Lung microvascular endothelial cell (primary cell): ENCODE results near the gene PELI2. TPM values are rescaled to one million over a fixed set of nuclear protein-coding genes. Genes with fewer than 3 reads are reported as not detected.

ENCODE experiments used
- DNase-seq, 2 donors: peaks; one replicate each; pipeline versions ENCODE4 v3.0.0 to v3.0.0-alpha.2; 2010; ENCODE audit warnings: low read depth in 2 of 2
- total RNA-seq: library from RNA; depleted of rRNA; stranded (reverse); fragments of >200 nt; gene quantifications from 2 replicates; pipeline ENCODE4 v1.2.1, GENCODE V29; 2014

Gene PELI2
- total RNA-seq, 1 donor from 2014 or later = 17.5 TPM

DNA sequence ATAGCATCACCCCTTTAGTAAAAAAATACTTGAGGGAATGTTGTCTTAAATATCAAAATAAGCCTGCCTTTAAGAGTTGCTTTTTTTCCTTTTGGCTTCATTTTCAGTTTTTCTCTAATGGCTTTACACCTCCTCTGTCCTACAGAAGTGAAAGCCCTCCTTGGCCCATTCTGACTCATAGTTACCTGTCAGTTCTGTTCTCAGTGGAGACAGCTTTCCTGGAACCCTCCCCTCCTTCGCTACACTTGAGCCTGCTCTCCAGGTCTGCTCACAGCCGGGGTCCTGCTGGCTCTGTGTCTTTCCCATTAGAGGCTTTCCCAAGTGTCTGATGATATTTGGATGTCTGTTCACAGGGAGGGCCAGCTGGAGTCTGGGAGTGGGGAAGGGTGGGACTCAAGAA is 84.0 kb downstream of the PELI2 start:
- no peak for DNase-seq

- DNase-seq = no peak
These were observed 87.7 kb downstream of the PELI2 start for GRCh38 chr14:56205881-56206280.

DNA sequence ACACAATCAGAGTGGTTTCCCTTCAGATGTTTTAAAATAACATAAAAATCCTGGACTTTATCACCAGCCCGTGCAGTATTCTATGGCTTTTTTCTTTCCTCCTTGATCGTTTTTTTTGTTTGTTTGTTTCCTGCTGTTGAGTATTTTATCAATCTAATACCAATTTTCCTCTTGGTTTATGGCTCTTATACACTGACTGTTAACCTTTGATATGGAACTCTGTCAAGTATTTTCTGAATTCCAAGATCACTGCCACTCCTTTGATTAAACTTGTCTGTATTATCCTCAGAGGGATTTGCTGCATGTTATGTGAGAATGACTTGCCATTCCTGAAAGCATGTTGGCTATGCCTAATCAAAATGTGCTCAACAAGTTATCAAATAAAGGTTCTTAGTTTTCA is 88.4 kb downstream of the PELI2 start:
- no peak for DNase-seq

- DNase-seq = no peak
These were observed 89.5 kb downstream of the PELI2 start for GRCh38 chr14:56207626-56208292.

DNA sequence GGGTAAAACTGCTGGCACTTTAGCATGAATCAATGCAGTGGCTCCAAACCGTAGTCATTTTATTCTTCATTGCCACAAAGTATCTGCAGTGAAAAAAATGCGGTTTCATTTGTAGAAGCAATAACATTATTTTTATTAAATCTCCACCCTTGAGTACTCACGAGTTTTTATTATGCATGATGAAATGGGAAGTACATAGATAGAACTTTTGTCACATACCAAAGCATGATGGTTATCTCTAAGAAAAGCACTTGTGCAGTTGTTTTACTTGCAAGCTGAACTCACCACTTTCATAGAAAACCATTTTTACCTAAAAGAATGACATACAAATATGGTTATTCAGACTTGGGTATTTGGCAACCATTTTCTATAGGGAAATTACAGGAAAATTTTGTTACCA is 90.3 kb downstream of the PELI2 start:
- no peak for DNase-seq

DNA sequence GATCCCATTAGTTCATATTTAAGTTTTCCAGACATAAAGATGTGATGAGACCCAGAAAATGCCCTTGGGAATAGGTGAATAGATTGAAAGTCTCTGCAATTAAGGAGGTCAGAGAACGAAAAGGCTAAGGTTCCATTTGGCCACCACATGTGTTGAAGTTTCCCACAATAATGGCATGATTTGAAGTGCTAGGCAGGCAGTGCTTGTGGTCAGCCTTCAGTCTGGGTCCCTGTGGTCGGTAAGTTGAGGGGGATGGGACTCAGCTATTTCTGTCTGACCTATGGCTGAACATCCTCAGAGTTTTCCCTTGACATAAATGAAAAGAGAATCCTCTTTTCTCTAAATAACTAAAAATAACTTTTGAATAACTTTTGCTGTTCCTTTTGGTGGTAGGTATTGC is 92.4 kb downstream of the PELI2 start:
- DNase-seq = no peak

DNA sequence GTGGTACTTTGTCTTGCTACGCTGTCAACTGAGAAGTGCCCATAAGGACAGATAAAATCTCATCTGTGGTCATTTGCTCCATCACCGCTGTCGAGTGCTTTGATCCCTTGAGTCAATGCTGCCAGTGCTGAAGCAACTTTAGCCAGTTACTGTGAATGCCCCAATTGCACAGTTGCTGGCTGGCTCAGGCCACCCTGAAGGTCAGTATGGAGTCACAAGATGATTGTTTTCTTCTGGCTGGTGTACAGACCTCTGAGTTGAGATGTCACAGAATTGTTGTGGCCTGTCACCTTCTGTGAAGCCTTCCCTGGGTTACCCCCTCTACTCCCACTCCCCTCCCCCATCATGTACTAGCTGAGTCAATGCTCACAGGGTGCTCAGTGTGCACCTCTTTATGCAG is 92.9 kb downstream of the PELI2 start:
- DNase-seq = no peak

DNA sequence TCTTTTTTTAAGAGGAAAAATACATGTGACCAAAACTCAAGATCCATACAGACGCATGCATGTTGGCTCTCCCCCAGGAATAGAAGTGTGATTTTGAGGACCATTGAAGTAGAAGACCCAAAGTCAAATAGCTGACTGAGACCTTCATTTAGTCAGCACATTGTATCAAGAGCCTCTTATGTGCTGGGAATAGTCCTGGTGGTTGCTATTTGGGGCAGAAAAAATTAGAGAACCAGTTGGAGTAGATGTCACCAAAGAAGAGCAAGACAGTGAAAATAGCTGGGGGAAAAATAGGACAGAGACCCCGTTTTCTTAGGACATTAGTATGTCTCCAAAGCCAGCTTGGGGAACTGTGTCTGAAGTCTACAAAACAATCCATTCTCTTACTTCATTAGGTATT is 93.6 kb downstream of the PELI2 start:
- DNase-seq = no peak

- no peak for DNase-seq
These were observed 94.3 kb downstream of the PELI2 start for GRCh38 chr14:56212521-56212920.

GRCh38 chr14:56213306-56213705 is 95.1 kb downstream of the PELI2 start:
- DNase-seq = no peak

DNA sequence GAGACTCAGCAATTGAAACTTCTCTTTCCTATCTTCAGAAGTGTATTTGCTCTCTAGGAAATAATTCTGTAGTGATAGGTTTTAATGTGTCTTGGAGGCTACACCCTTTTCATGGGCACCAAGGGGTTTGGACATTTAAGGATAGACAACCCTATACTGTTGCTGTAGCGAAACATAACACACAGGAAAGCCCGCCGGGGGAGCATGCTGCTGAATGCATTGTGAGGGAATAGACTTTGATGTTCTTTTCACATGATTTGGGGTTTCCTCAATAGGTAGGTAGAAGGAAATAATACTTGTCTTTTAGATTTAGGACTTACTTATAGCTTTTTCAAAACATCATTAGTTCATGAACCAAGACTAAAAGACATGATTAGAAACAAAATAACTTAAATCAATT is 97.0 kb downstream of the PELI2 start:
- no peak for DNase-seq

- peak in 1 of 2 donors; percentile 35 for DNase-seq
These were observed 98.6 kb downstream of the PELI2 start for GRCh38 chr14:56216626-56217379.

DNA sequence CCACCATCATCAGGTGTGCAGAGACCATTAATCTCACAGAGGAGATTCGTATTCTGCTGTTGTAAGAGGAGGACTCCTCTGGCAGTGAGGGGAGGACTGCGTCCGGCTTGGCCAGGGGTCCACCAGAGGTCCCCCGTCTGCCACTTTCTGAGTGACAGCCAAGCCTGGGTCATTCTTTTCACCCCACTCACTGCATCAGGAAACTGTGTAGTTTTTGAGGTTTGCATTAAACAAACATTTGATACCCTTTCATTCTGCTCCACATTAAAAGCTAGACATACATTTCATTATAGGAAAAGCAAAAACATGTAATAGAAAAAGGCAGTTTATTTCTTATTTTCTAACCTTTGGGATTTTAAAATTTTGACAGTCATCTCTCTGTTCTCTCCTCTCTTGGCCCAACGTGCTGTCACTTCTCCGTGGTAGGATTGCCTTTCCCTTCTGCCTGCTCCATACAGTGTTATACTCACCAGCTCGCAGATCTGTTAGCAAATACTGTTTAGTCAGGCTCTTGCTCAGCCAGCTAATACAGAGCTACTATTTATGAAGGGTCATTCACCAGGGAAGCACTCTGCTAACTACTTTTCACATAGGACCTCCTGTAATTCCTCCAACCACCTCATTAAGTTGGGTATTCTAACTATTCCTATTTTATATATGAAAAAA is 99.3 kb downstream of the PELI2 start:
- DNase-seq = no peak

- DNase-seq = no peak
These were observed 101.6 kb downstream of the PELI2 start for GRCh38 chr14:56219666-56220413.

DNA sequence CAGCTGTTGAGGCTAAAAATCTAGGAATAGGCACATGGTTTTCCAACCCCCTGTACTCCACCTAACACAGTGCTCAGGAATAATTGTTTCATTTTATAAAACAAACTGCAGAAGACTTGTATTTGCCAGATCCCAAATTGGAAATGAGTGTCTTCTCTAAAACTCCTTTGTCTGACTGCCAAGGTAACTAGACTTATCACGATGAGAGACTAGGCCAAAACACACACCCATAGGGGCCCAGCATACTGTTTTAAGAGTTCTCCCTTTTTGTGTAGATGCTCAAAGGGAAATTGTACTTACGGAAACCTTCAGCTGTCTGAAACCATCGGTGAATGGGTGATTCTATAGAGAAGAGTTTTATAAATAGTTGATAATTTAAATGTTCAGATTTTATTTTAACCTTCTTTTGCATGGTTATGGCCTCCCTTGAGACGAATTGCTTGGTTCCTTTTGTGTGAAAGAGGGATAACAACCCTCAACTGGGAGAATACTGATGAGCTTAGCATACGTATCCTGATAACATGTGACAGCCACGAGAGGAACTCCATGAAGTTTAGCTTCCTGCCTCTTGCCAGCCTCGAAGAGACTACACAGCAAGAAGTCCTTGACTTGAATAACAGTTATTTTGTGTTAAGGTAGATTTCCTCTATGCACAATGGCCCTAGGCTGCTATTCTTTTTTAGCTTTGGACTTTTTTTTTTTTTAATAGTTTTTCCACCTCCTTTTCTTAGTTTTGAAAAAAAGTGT is 103.3 kb downstream of the PELI2 start:
- DNase-seq = no peak

DNA sequence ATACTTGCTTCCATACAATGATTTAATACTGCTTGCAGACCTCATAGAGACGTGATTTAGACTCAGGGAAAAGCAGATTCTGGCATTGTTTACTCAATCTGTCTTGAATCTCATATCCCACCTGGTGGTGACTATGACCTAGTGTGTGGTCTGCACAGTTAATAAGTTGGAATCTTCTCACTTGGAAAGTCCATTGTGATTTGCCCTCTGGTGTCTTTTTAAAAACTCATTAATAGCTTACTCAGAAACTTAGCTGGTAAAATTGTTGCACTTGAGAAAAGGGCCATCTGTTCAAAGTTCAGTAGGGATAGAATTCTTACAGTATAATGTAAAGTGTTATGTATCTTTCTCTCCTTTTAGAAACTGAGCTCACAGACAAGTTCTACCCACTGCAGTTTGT is 106.0 kb downstream of the PELI2 start:
- no peak for DNase-seq

- no peak for DNase-seq
These were observed 106.8 kb downstream of the PELI2 start for GRCh38 chr14:56224691-56225681.

DNA sequence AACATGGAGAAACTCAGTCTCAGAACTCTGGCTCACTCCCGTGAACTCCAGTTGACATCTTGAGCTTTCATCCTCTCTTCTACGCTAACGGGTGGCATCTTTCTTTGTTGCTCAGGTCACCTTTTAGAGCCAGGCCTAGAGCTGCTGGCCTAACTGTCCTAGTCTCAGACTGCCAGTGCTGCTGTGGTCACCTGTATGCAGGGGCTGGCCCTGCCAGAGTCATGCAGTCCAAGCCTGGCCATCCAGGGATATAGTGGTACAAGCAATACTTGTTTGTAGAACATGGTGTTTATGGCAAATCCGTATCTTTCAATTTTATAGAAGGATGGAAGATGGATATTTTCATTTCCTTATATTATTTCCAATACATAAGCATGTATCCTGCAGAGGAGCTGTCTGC is 117.2 kb downstream of the PELI2 start:
- DNase-seq = no peak

DNA sequence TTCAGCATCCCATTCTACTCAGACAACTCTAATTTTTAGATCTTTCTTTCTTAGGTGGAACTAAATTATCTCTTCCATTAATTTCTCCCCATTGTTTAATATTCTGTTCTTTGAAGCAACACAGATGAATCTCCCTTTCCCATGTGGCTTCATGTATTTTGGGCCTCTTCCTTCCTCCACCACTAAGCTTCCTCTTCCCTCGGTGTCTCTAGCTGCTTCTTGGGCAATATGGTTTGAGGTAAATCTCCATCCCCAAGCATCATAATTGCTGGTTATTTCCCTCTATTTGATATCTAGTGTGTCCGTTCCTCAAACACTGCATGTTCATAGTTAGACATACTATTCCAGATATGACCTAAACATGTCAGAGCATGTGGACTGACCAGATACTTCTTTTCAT is 119.2 kb downstream of the PELI2 start:
- DNase-seq = no peak

- DNase-seq = no peak
These were observed 123.2 kb downstream of the PELI2 start for GRCh38 chr14:56241461-56241860.
